ENCODE measurements around the gene TBC1D13.
"Not testable (repeated sequence)": the region's sequence is repeated elsewhere in the genome, so short reads cannot be mapped to it uniquely, and the experiment has no call there.

TBC1D13 gene

GRCh38 chr9:128787659-128788058 is 606 bp downstream of the TBC1D13 start:
- peak; percentile 24 for DNase-seq

GRCh38 chr9:128788445-128788844 is 1.4 kb downstream of the TBC1D13 start:
- no peak for DNase-seq

GRCh38 chr9:128790536-128790935 is 3.5 kb downstream of the TBC1D13 start:
- DNase-seq = no peak

GRCh38 chr9:128792134-128792533 is 5.1 kb downstream of the TBC1D13 start:
- no peak for DNase-seq

GRCh38 chr9:128792978-128793686 is 6.1 kb downstream of the TBC1D13 start:
- no peak for DNase-seq

- not testable (repeated sequence) for DNase-seq
These were observed 7.9 kb downstream of the TBC1D13 start for GRCh38 chr9:128794961-128795360.

GRCh38 chr9:128798896-128799295 is 11.8 kb downstream of the TBC1D13 start:
- no peak for DNase-seq

GRCh38 chr9:128800061-128800460 is 13.0 kb downstream of the TBC1D13 start:
- no peak for DNase-seq

- DNase-seq = no peak
These were observed 15.4 kb downstream of the TBC1D13 start for GRCh38 chr9:128802482-128802881.

GRCh38 chr9:128805661-128806060 is 18.6 kb downstream of the TBC1D13 start:
- DNase-seq = no peak

- no peak for DNase-seq
These were observed 20.8 kb downstream of the TBC1D13 start for GRCh38 chr9:128807827-128808226.

GRCh38 chr9:128808543-128808942 is 21.5 kb downstream of the TBC1D13 start:
- no peak for DNase-seq

- DNase-seq = no peak
These were observed 22.1 kb downstream of the TBC1D13 start for GRCh38 chr9:128809036-128809599.

- DNase-seq = no peak
These were observed 22.8 kb downstream of the TBC1D13 start for GRCh38 chr9:128809831-128810230.

- DNase-seq = no peak
These were observed 23.8 kb downstream of the TBC1D13 start for GRCh38 chr9:128810873-128811272.

GRCh38 chr9:128818099-128818838 is 31.2 kb downstream of the TBC1D13 start, which contains the start of gene ENDOG:
Gene ENDOG, plus strand, starts transcription at chr9:128818500. Its CDS starts 185 bp downstream, at chr9:128818685.
- peak; percentile 98 for DNase-seq

GRCh38 chr9:128818839-128819715 is 32.0 kb downstream of the TBC1D13 start:
- peak; percentile 68 for DNase-seq

- no peak for DNase-seq
These were observed 32.9 kb downstream of the TBC1D13 start for GRCh38 chr9:128819716-128820664.

GRCh38 chr9:128820665-128821583 is 33.9 kb downstream of the TBC1D13 start:
- no peak for DNase-seq

- DNase-seq = no peak
These were observed 34.7 kb downstream of the TBC1D13 start for GRCh38 chr9:128821584-128822406.

Measured in CD4-positive, alpha-beta T cell treated with Interleukin-17A for 4 hours (primary cell).